HG02840 (cell line): ENCODE data around the gene GUCY2C.

ENCODE experiments used
- ATAC-seq: cut with Tn5 transposase; IDR thresholded peaks from one replicate; pipeline ENCODE4 v1.9.1; 2021; ENCODE audit warnings: mild to moderate bottlenecking, moderate library complexity, moderate number of reproducible peaks; ENCODE audit not compliant: unreplicated experiment, low FRiP score

Gene GUCY2C

DNA sequence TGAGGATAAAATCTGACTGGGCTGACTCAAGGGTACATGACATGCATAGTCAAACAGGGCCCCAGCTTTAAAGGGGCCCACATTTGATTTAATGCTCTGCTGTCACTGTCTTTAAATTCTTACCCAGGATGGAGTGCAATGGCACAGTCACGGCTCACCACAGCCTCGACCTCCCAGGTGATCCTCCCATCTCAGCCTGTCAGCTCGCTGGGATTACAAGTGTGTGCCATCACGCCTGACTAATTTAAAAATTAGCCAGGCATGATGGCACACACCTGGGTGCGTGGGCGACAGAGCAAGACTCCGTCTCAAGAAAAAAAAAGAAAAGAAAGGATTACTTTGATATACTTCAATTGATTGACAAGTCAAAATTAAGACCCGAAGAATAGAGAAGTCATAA is 119.5 kb downstream of the GUCY2C start:
- no peak for ATAC-seq

- no peak for ATAC-seq
These were observed 120.8 kb downstream of the GUCY2C start for GRCh38 chr12:14575585-14575984.

DNA sequence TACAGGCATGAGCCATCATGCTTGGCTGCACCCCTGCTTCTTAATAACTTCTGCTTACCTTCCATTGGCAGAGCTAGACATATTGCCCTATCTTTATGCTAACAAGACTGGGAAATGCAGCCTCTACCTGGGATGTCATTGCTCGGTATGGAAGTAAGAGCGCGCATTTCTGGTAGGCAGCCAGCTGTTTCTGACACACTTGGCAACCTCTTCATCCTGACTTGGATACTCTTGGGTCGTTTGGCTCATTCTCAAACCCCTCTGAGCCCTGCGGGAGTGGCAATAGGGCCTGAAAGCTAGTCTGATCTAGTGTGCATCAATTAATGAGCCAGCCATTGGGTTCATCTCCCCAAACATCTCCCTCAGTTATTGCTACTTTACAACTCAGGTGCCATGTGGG is 123.3 kb downstream of the GUCY2C start:
- ATAC-seq, result no peak

- no peak for ATAC-seq
These were observed 124.0 kb downstream of the GUCY2C start for GRCh38 chr12:14572401-14572800.

GRCh38 chr12:14571779-14572178 is 124.6 kb downstream of the GUCY2C start:
- no peak for ATAC-seq

DNA sequence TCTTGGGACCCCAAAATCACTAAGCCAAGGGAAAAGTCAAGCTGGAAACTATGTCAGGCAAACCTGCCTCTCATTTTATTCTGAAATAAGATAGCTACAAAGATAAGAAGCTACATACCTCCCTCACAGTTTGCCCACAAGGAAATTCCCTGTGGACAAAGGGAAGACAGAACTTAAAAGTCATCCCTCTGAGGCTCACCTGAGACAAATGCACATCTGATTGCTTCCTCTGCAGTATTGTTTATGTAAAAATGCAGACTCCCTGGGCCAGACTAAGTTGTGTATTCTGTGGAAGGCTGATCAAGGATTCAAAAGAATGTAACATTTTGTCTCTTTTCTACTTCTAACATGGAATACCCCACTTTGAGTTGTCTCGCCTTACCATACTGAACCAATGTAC is 126.2 kb downstream of the GUCY2C start:
- ATAC-seq, result no peak

DNA sequence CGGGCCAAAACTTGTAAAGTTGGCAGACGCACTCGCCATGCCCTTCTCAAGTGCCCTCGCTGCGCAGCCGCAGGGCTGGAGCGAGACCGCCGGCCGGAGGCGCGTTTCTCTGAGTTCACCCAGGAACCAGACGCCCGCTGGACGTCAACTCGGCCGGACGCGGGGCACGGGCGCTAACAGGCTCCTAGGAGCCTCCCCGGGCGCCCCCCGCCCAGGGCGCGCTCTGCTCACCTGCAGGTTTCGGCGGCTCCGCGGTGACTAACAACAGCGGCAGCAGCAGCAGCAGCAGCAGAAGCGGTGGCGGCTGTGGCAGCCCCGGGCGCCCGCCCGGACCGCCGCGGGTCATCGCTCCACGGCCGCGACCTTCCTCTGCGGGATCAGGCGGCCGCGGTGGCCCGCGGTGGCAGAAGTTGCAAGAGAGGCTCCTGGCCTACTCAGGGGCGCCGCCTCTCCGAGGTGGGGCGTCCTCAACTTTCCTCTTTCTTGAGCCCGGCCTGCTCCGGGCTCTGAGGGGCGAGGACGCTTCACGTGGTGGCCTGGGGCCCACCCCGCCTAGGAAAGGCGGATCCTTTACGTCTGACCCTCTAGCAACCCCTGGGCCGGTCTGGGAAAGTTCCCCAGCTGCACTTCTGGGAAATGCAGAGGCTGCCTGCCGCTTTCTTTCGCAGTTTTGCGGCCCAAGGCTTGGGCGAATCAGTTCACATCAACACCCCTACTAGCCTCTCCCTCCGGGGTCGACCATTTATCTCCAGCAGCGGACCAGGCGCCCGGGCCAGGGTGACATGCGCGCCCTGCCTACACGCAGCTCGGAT is 128.8 kb downstream of the GUCY2C start, which contains the start of gene PLBD1:
PLBD1 (minus strand) TSS at position 533 of the 812 bp plus-strand sequence; CDS start at position 346, 187 bp downstream.
- ATAC-seq, result peak; percentile 56

GRCh38 chr12:14564336-14564959 is 132.0 kb downstream of the GUCY2C start:
- no peak for ATAC-seq

DNA sequence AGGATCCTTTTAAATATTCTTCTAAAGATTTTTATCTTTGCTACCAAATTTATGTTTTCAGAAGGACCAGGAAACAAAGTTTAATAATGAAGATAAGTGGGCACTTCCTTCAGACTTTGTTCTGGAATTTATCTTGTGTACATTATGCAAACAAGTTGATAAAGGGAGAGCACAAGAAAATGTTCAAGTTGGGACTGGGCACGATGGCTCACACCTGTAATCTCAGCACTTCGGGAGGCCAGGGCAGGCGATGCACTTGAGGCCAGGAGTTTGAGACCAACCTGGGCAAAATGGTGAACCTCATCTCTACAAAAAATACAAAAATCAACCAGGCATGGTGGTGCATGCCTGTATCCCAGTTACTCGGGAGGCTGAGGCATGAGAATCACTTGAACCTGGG is 133.4 kb downstream of the GUCY2C start:
- ATAC-seq, result no peak
